M059J (cell line): Measurements from ENCODE around the gene ACER3. TPM values are rescaled to one million over a fixed set of nuclear protein-coding genes. Genes with fewer than 3 reads are reported as not detected.

Experiments
- DNase-seq: peaks from one replicate; pipeline ENCODE4 v3.0.0-alpha.2; 2012; ENCODE audit warnings: low read depth
- total RNA-seq: library from RNA; depleted of rRNA; stranded (reverse); fragments of >200 nt; shearing (Covaris generic); gene quantifications from 2 replicates; pipeline ENCODE4 v1.2.3, GENCODE V29; 2014; rRNA removed

ACER3 gene
- total RNA-seq, 1 experiment from 2014 or later, result 21.4 TPM

- no peak for DNase-seq
These were observed 213.5 kb downstream of the ACER3 start for GRCh38 chr11:77074205-77074604.

GRCh38 chr11:77074626-77075221 lies 214.0 kb downstream of the ACER3 start:
- DNase-seq, result no peak

DNA sequence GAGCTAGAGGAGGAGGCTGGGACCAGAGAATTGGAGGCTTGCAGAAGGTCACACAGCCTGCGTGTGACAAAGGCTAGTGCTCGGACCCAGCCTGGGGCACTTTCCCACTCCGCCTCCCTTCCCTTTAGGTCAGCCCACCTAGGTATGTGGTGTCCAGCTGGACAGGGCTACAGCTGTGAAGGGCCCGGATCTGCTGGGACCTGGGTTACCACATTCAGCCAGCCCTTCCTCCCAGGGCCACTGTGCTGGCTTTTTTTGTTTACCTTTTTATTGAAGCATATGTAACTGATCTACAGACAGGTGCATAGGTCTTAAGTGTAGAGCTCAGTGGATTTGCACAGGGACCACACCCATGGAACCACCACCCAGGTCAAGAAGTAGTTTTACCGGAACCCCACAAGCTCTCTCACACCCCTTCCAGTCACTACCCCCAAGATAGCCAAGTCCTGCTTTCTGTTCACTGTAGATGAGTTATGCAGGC lies 214.7 kb downstream of the ACER3 start:
- no peak for DNase-seq

Other genes with a start within 250 kb of the ACER3 start
- not detected in 2 replicates for gene LRRC32, start 190.2 kb upstream of the ACER3 start, total RNA-seq
- 22.2 and 27.0 TPM in 2 replicates for gene TSKU, start 77.6 kb upstream of the ACER3 start, total RNA-seq
- gene B3GNT6, start 173.5 kb downstream of the ACER3 start, total RNA-seq, result not detected in 2 replicates
- gene CAPN5, start 206.1 kb downstream of the ACER3 start, total RNA-seq, result 13.1 and 17.2 TPM in 2 replicates
- gene OMP, start 241.9 kb downstream of the ACER3 start, total RNA-seq, result not detected in 2 replicates